SK-N-SH (cell line): ENCODE data around the gene SFRP5. TPM values are rescaled to one million over a fixed set of nuclear protein-coding genes. Genes with fewer than 3 reads are reported as not detected.

Experiments used
- CTCF ChIA-PET: fragments of 300-600, 350-600 bp; formaldehyde crosslinking; extraction: SDS; loops from one replicate; lab custom pipeline; 2021; lab: Yijun Ruan, JAX
- POLR2A ChIA-PET: fragments of 350-600 bp; sonication (Branson Sonifier 250); formaldehyde crosslinking; extraction: SDS; loops from one replicate; lab custom pipeline; 2020; ENCODE audit warnings: antibody characterized with exemption, inconsistent platforms; lab: Yijun Ruan, JAX
- DNase-seq: peaks from one replicate; pipeline ENCODE4 v3.0.0; 2012
- H2AFZ ChIP-seq: fragments of 200-600 bp; sonication (generic); 2 replicates; pipeline ENCODE4 v1.8.1; 2016; ENCODE audit warnings: antibody characterized with exemption, mild to moderate bottlenecking, low read depth
- H3F3A ChIP-seq: fragments of 200-600 bp; sonication (generic); replicated peaks from 2 replicates; pipeline ENCODE3; 2016; ENCODE audit warnings: antibody characterized with exemption, mild to moderate bottlenecking; ENCODE audit not compliant: insufficient read depth
- H3K27ac ChIP-seq, 2 experiments: fragments of 200-500 bp in 1 of 2; fragments of 200-600 bp in 1 of 2; sonication (Bioruptor generic) in 1 of 2; sonication (generic), shearing (Covaris generic) in 1 of 2; 2 replicates each; pipeline versions ENCODE4 v1.5.1 to v1.6.1; 2014 to 2016; ENCODE audit warnings: low read depth in 2 of 2, inconsistent platforms in 1 of 2, low read length in 1 of 2, mild to moderate bottlenecking in 1 of 2, mixed read lengths in 1 of 2
- H3K27me3 ChIP-seq: fragments of 200-600 bp; sonication (generic), shearing (Covaris generic); 2 replicates; pipeline ENCODE4 v1.6.1; 2016; ENCODE audit warnings: mixed run types; ENCODE audit not compliant: insufficient read depth
- H3K36me3 ChIP-seq, 2 experiments: fragments of 200-500 bp in 1 of 2; fragments of 200-600 bp in 1 of 2; sonication (Bioruptor generic) in 1 of 2; sonication (generic) in 1 of 2; replicated peaks in 1 of 2; 2 replicates each; pipeline versions ENCODE3 to v1.5.1; 2014 to 2016; ENCODE audit warnings: low read length in 1 of 2, mild to moderate bottlenecking in 1 of 2; ENCODE audit not compliant: insufficient read depth in 2 of 2, control insufficient read depth in 1 of 2
- H3K4me1 ChIP-seq, 2 experiments: fragments of 200-500 bp in 1 of 2; fragments of 200-600 bp in 1 of 2; sonication (Bioruptor generic) in 1 of 2; sonication (generic), shearing (Covaris generic) in 1 of 2; 2 replicates each; pipeline versions ENCODE4 v1.5.1 to v1.6.1; 2014 to 2016; ENCODE audit warnings: low read depth in 1 of 2, low read length in 1 of 2, mixed run types in 1 of 2; ENCODE audit not compliant: insufficient read depth in 2 of 2, control insufficient read depth in 1 of 2
- H3K4me2 ChIP-seq: fragments of 200-600 bp; sonication (generic), shearing (Covaris generic); 2 replicates; pipeline ENCODE4 v1.6.1; 2017; ENCODE audit warnings: mixed run types
- H3K4me3 ChIP-seq, 2 experiments: fragments of 200-500 bp in 1 of 2; fragments of 200-600 bp in 1 of 2; sonication (Bioruptor generic) in 1 of 2; sonication (generic), shearing (Covaris generic) in 1 of 2; 2 replicates each; pipeline versions ENCODE4 v1.5.1 to v1.8.1; 2014 to 2016; ENCODE audit warnings: low read depth in 2 of 2, inconsistent platforms in 1 of 2, low read length in 1 of 2, mild to moderate bottlenecking in 1 of 2, mixed read lengths in 1 of 2, moderate library complexity in 1 of 2
- H3K79me2 ChIP-seq: fragments of 200-600 bp; sonication (generic); 2 replicates; pipeline ENCODE4 v1.8.1; 2017; ENCODE audit warnings: mild to moderate bottlenecking; ENCODE audit not compliant: insufficient read depth
- H3K9ac ChIP-seq: fragments of 200-600 bp; sonication (generic); 2 replicates; pipeline ENCODE4 v1.6.1; 2017; ENCODE audit warnings: mixed run types
- H3K9me2 ChIP-seq: fragments of 200-600 bp; sonication (generic); 2 replicates; pipeline ENCODE4 v1.6.1; 2017; ENCODE audit warnings: mixed run types
- H3K9me3 ChIP-seq: fragments of 200-600 bp; sonication (generic); 2 replicates; pipeline ENCODE4 v1.6.1; 2017; ENCODE audit warnings: mixed run types, mild to moderate bottlenecking, moderate library complexity
- H4K20me1 ChIP-seq: fragments of 200-600 bp; sonication (generic); 2 replicates; pipeline ENCODE4 v1.6.1; 2017; ENCODE audit warnings: mild to moderate bottlenecking, mixed run types; ENCODE audit not compliant: insufficient read depth
- CHD2 ChIP-seq: fragments of 150-350 bp; IDR thresholded peaks from 2 replicates; pipeline ENCODE4 v1.6.1; 2018; ENCODE audit warnings: low read length; ENCODE audit not compliant: partially characterized antibody
- CTCF ChIP-seq: fragments of 200-600 bp; sonication (generic); IDR thresholded peaks from 2 replicates; pipeline ENCODE4 v1.6.1; 2017; ENCODE audit warnings: antibody characterized with exemption, mild to moderate bottlenecking, moderate library complexity
- ELF1 ChIP-seq: IDR thresholded peaks from 2 replicates; pipeline ENCODE4 v1.4.0; 2012
- EP300 ChIP-seq, 2 experiments: IDR thresholded peaks; 2 replicates each; pipeline versions ENCODE4 v1.4.0 to v1.6.1; 2012; ENCODE audit warnings: borderline replicate concordance in 1 of 2, low read depth in 1 of 2, low read length in 1 of 2
- EZH2phosphoT487 ChIP-seq: fragments of 200-600 bp; sonication (generic); IDR thresholded peaks from 2 replicates; pipeline ENCODE4 v1.6.1; 2017; ENCODE audit warnings: low read depth, mixed run types, mild to moderate bottlenecking, antibody characterized with exemption, moderate library complexity, borderline replicate concordance
- FOSL2 ChIP-seq: IDR thresholded peaks from 2 replicates; pipeline ENCODE4 v1.4.0; 2012; ENCODE audit warnings: low read depth, mild to moderate bottlenecking, moderate library complexity, borderline replicate concordance
- FOXJ3 ChIP-seq: sonication (generic); formaldehyde crosslinking; IDR thresholded peaks from 2 replicates; pipeline ENCODE4 v1.5.1; 2020; ENCODE audit warnings: mild to moderate bottlenecking, missing genetic modification reagents
- GABPA ChIP-seq: IDR thresholded peaks from 2 replicates; pipeline ENCODE4 v1.4.0; 2012; ENCODE audit warnings: low read depth, mild to moderate bottlenecking
- MXI1 ChIP-seq: IDR thresholded peaks from 2 replicates; pipeline ENCODE4 v1.6.1; 2012; ENCODE audit warnings: mild to moderate bottlenecking, low read depth, low read length, improper control_type of control experiment
- NFIC ChIP-seq: IDR thresholded peaks from 2 replicates; pipeline ENCODE4 v1.4.0; 2012; ENCODE audit warnings: borderline replicate concordance
- RAD21 ChIP-seq: IDR thresholded peaks from 2 replicates; pipeline ENCODE4 v1.6.1; 2012; ENCODE audit warnings: mild to moderate bottlenecking, low read length
- RFX5 ChIP-seq: IDR thresholded peaks from 2 replicates; pipeline ENCODE4 v1.6.1; 2012; ENCODE audit warnings: mild to moderate bottlenecking, improper control_type of control experiment, low read length
- SIN3A ChIP-seq: IDR thresholded peaks from 2 replicates; pipeline ENCODE4 v1.6.1; 2012; ENCODE audit warnings: low read depth, mild to moderate bottlenecking, low read length, moderate library complexity, borderline replicate concordance
- TAF1 ChIP-seq: IDR thresholded peaks from 2 replicates; pipeline ENCODE4 v1.6.1; 2012; ENCODE audit warnings: low read depth, mild to moderate bottlenecking, low read length, moderate library complexity, borderline replicate concordance
- TEAD4 ChIP-seq: IDR thresholded peaks from 2 replicates; pipeline ENCODE4 v1.4.0; 2012; ENCODE audit warnings: mild to moderate bottlenecking, borderline replicate concordance; ENCODE audit not compliant: insufficient read depth
- USF2 ChIP-seq: fragments of 150-350 bp; IDR thresholded peaks from 2 replicates; pipeline ENCODE4 v1.6.1; 2017; ENCODE audit warnings: antibody characterized with exemption, low read length, low read depth, borderline replicate concordance
- YY1 ChIP-seq: IDR thresholded peaks from 2 replicates; pipeline ENCODE4 v1.4.0; 2012; ENCODE audit warnings: low read depth, mild to moderate bottlenecking
- WGBS: methylation state at CpG from one replicate; pipeline ENCODE4 v1.1.6; 2017; ENCODE audit warnings: low lambda C conversion rate; 5-methylcytosine and 5-hydroxymethylcytosine counted together
- polyA plus RNA-seq, 3 experiments: library from polyadenylated mRNA; depleted of rRNA; stranded (reverse); fragments of >200 nt; gene quantifications; 2 replicates each; pipeline ENCODE4 v1.2.3, GENCODE V29; 2012

Gene SFRP5
- polyA plus RNA-seq, 1 of the 3 experiments (the other 2 are of a cell fraction): not detected

- no peak for TF ChIP-seq RFX5
Observed at GRCh38 chr10:97774811-97775294, 3.1 kb upstream of the SFRP5 start (continued).

- 33% methylated on average over 1 of the region's 1 CpG for WGBS
- CTCF ChIA-PET: interaction anchor here (0.6 to 5.0 kb wide), 8 partner anchors 9 to 94 kb away, joined by 3 to 37 read pairs (median 6); no protein-coding TSS in a partner anchor
Observed at GRCh38 chr10:97773096-97773495, 1.3 kb upstream of the SFRP5 start.

More at GRCh38 chr10:97773096-97773495, 1.3 kb upstream of the SFRP5 start:
- no peak overlapping the region for H3K4me2 ChIP-seq
- H2AFZ ChIP-seq: no peak overlapping the region
- H3K27me3 ChIP-seq: peaks cover 21% of the 10 kb centered on the region; the same call in 1 of the 2 replicates
- no peaks in the 10 kb centered on the region for H3F3A ChIP-seq
- POLR2A ChIA-PET: no interaction called here
- no peaks in the 10 kb centered on the region for H3K79me2 ChIP-seq
- H3K9ac ChIP-seq: no peak overlapping the region
- no peaks in the 10 kb centered on the region for H3K9me3 ChIP-seq
- TF ChIP-seq MXI1 (no peak), YY1 (no peak), NFIC (no peak), TEAD4 (no peak), GABPA (no peak), CTCF (no peak), RAD21 (no peak), SIN3A (no peak), TAF1 (no peak), EZH2phosphoT487 (no peak), FOSL2 (no peak), ELF1 (no peak), CHD2 (no peak), USF2 (no peak), EP300 (IDR thresholded peaks at IDR 0.05; ENCODE audit: borderline replicate concordance in 1 of 2, low read depth in 1 of 2, low read length in 1 of 2) (no peak), FOXJ3 (no peak)
- H3K27ac ChIP-seq: no peak overlapping the region
- no peaks in the 10 kb centered on the region for H3K36me3 ChIP-seq
- H3K9me2 ChIP-seq: no peaks in the 10 kb centered on the region
- no peak overlapping the region for H3K4me3 ChIP-seq
- no peak for DNase-seq
- H4K20me1 ChIP-seq: no peaks in the 10 kb centered on the region
- H3K4me1 ChIP-seq: peaks cover 0 to 4% of the 10 kb centered on the region in 2 experiments; a peak in 1 of 4 replicates
